Fibroblast of peridontal ligament (primary cell): ENCODE results near the gene TAPBP.

Source experiments
- DNase-seq: peaks from one replicate; pipeline ENCODE4 v3.0.0-alpha.2; 2010; ENCODE audit errors: extremely low read depth

TAPBP gene

GRCh38 chr6:33319939-33320314 lies 6.0 kb upstream of the TAPBP start:
- DNase-seq: no peak

- DNase-seq: no peak
Observed at GRCh38 chr6:33318426-33319073, 4.7 kb upstream of the TAPBP start.

GRCh38 chr6:33317669-33318425 lies 4.0 kb upstream of the TAPBP start, which contains the start of gene ZBTB22:
Gene ZBTB22 (minus strand): TSS chr6:33317744. CDS start chr6:33316916, 828 bp downstream.
- peak; percentile 99 for DNase-seq

- DNase-seq: no peak
Observed at GRCh38 chr6:33317419-33317668, 3.5 kb upstream of the TAPBP start.

- DNase-seq: no peak
Observed at GRCh38 chr6:33316603-33317418, 2.9 kb upstream of the TAPBP start.

- DNase-seq: no peak
Observed at GRCh38 chr6:33315793-33316602, 2.1 kb upstream of the TAPBP start.

GRCh38 chr6:33314943-33315792 lies 1.3 kb upstream of the TAPBP start:
- no peak for DNase-seq

- DNase-seq: peak; percentile 58
Observed at GRCh38 chr6:33314515-33314942, 651 bp upstream of the TAPBP start.

- DNase-seq: peak; percentile 15
Observed at GRCh38 chr6:33313105-33313708, 671 bp downstream of the TAPBP start.

- peak; percentile 58 for DNase-seq
Observed at GRCh38 chr6:33312361-33313104, 1.3 kb downstream of the TAPBP start.

GRCh38 chr6:33306356-33306755 lies 7.5 kb downstream of the TAPBP start:
- no peak for DNase-seq

GRCh38 chr6:33305052-33305451 lies 8.8 kb downstream of the TAPBP start:
- no peak for DNase-seq

GRCh38 chr6:33304216-33304615 lies 9.7 kb downstream of the TAPBP start:
- DNase-seq: no peak

GRCh38 chr6:33301877-33302276 lies 12.0 kb downstream of the TAPBP start:
- DNase-seq: no peak

GRCh38 chr6:33299237-33299944 lies 14.5 kb downstream of the TAPBP start:
- DNase-seq: peak; percentile 87

- DNase-seq: peak; percentile 25
Observed at GRCh38 chr6:33298773-33299236, 15.1 kb downstream of the TAPBP start, which contains the start of gene RGL2. Gene RGL2 (minus strand): TSS chr6:33298942. CDS start chr6:33298610, 332 bp downstream.

GRCh38 chr6:33297956-33298772 lies 15.7 kb downstream of the TAPBP start:
- peak; percentile 85 for DNase-seq

- no peak for DNase-seq
Observed at GRCh38 chr6:33297406-33297955, 16.4 kb downstream of the TAPBP start.
